Trophoblast cell (in vitro differentiated cells and primary cell): Measurements from ENCODE around the gene CLVS2.

Source experiments
- DNase-seq, 2 donors: peaks; one replicate each; pipeline ENCODE4 v3.0.0-alpha.2; 2016
- H2AFZ ChIP-seq: 2 replicates; pipeline ENCODE4 v1.6.1; 2013; ENCODE audit warnings: low read length, moderate library complexity, mild to moderate bottlenecking; ENCODE audit not compliant: insufficient read depth, poor library complexity
- H2AK5ac ChIP-seq: 2 replicates; pipeline ENCODE4 v1.6.1; 2013; ENCODE audit warnings: mild to moderate bottlenecking, low read length
- H2BK120ac ChIP-seq: 2 replicates; pipeline ENCODE4 v1.6.1; 2013; ENCODE audit warnings: low read length, mild to moderate bottlenecking, moderate library complexity; ENCODE audit not compliant: insufficient read depth, poor library complexity
- H2BK12ac ChIP-seq: 2 replicates; pipeline ENCODE4 v1.6.1; 2013; ENCODE audit warnings: mild to moderate bottlenecking, low read length, moderate library complexity
- H2BK5ac ChIP-seq: 2 replicates; pipeline ENCODE4 v1.6.1; 2013; ENCODE audit warnings: low read length, low read depth, moderate library complexity, mild to moderate bottlenecking; ENCODE audit not compliant: poor library complexity
- H3K14ac ChIP-seq: 2 replicates; pipeline ENCODE4 v1.6.1; 2013; ENCODE audit warnings: mild to moderate bottlenecking, low read length
- H3K18ac ChIP-seq: 2 replicates; pipeline ENCODE4 v1.6.1; 2013; ENCODE audit warnings: mild to moderate bottlenecking, low read length
- H3K23ac ChIP-seq: 2 replicates; pipeline ENCODE4 v1.6.1; 2013; ENCODE audit warnings: low read length
- H3K27ac ChIP-seq: 2 replicates; pipeline ENCODE4 v1.5.1; 2013; ENCODE audit warnings: low read depth, mild to moderate bottlenecking, inconsistent platforms, low read length, moderate library complexity
- H3K27me3 ChIP-seq: 2 replicates; pipeline ENCODE4 v1.6.1; 2013; ENCODE audit warnings: inconsistent platforms, mild to moderate bottlenecking, low read length, moderate library complexity; ENCODE audit not compliant: insufficient read depth
- H3K36me3 ChIP-seq, 2 experiments: 1 replicate in 1 of 2; 2 replicates in 1 of 2; pipeline ENCODE4 v1.6.1; 2013; ENCODE audit warnings: low read length in 2 of 2, mild to moderate bottlenecking in 2 of 2, moderate library complexity in 1 of 2; ENCODE audit not compliant: insufficient read depth in 2 of 2, control insufficient read depth in 1 of 2
- H3K4ac ChIP-seq: 2 replicates; pipeline ENCODE4 v1.6.1; 2013; ENCODE audit warnings: low read depth, mild to moderate bottlenecking, low read length, moderate library complexity
- H3K4me1 ChIP-seq, 2 experiments: 1 replicate in 1 of 2; 2 replicates in 1 of 2; pipeline ENCODE4 v1.6.1; 2013; ENCODE audit warnings: low read length in 2 of 2, mild to moderate bottlenecking in 2 of 2, moderate library complexity in 1 of 2; ENCODE audit not compliant: insufficient read depth in 2 of 2, control insufficient read depth in 1 of 2
- H3K4me2 ChIP-seq: 2 replicates; pipeline ENCODE4 v1.6.1; 2013; ENCODE audit warnings: inconsistent platforms, mild to moderate bottlenecking, low read length, moderate library complexity
- H3K4me3 ChIP-seq: 2 replicates; pipeline ENCODE4 v1.5.1; 2013; ENCODE audit warnings: mild to moderate bottlenecking, low read depth, low read length, inconsistent platforms
- H3K79me1 ChIP-seq: one replicate; pipeline ENCODE4 v1.6.1; 2013; ENCODE audit warnings: low read length
- H3K79me2 ChIP-seq: 2 replicates; pipeline ENCODE4 v1.6.1; 2013; ENCODE audit warnings: low read length, mild to moderate bottlenecking; ENCODE audit not compliant: control insufficient read depth, insufficient read depth, poor library complexity
- H3K9ac ChIP-seq: 2 replicates; pipeline ENCODE4 v1.6.1; 2013; ENCODE audit warnings: mild to moderate bottlenecking, low read length
- H3K9me3 ChIP-seq: 2 replicates; pipeline ENCODE4 v1.6.1; 2013; ENCODE audit warnings: low read depth, mild to moderate bottlenecking, control low read depth, inconsistent platforms, low read length; ENCODE audit not compliant: insufficient read depth
- H4K12ac ChIP-seq: 2 replicates; pipeline ENCODE4 v1.6.1; 2013; ENCODE audit warnings: low read depth, mild to moderate bottlenecking, low read length, moderate library complexity
- H4K8ac ChIP-seq: 2 replicates; pipeline ENCODE4 v1.6.1; 2013; ENCODE audit warnings: low read depth, mild to moderate bottlenecking, low read length, moderate library complexity
- H4K91ac ChIP-seq: one replicate; pipeline ENCODE4 v1.6.1; 2013; ENCODE audit warnings: low read depth, mild to moderate bottlenecking, low read length, moderate library complexity
- WGBS: extraction: QIAGEN DNeasy Blood & Tissue Kit; methylation state at CpG from one replicate; pipeline ENCODE4 v1.1.7; 2013; ENCODE audit warnings: missing lambda C conversion rate; ENCODE audit not compliant: insufficient read length, insufficient coverage; ENCODE audit errors: extremely low coverage; 5-methylcytosine and 5-hydroxymethylcytosine counted together

CLVS2 gene

GRCh38 chr6:123014835-123015234, 18.8 kb downstream of the CLVS2 start:
- H2BK120ac ChIP-seq: no peak overlapping the region
- no peak overlapping the region for H2BK12ac ChIP-seq
- H3K18ac ChIP-seq: no peak overlapping the region
- H3K23ac ChIP-seq: no peak overlapping the region
- no peak overlapping the region for H4K8ac ChIP-seq
- no peak overlapping the region for H3K14ac ChIP-seq
- no peak overlapping the region for H4K12ac ChIP-seq
- H3K79me2 ChIP-seq: no peaks in the 10 kb centered on the region
- no peak overlapping the region for H3K4ac ChIP-seq
- H4K91ac ChIP-seq: no peak overlapping the region
- H3K27me3 ChIP-seq: no peaks in the 10 kb centered on the region
- H2AFZ ChIP-seq: no peak overlapping the region
- no peak for DNase-seq
- no peak overlapping the region for H2BK5ac ChIP-seq
- H3K9ac ChIP-seq: no peak overlapping the region
- no peaks in the 10 kb centered on the region for H3K9me3 ChIP-seq
- no peaks in the 10 kb centered on the region for H3K79me1 ChIP-seq
- no peak overlapping the region for H3K4me3 ChIP-seq
- no peaks in the 10 kb centered on the region for H3K4me1 ChIP-seq
- H2AK5ac ChIP-seq: no peak overlapping the region
- no peak overlapping the region for H3K27ac ChIP-seq
- H3K4me2 ChIP-seq: no peak overlapping the region
- no peaks in the 10 kb centered on the region for H3K36me3 ChIP-seq

GRCh38 chr6:123016431-123017103, 20.5 kb downstream of the CLVS2 start:
- Histone ChIP-seq H3K27me3 (no peaks in the 10 kb centered on the region), H3K4me1 (no peaks in the 10 kb centered on the region), H3K4me3 (no peak overlapping the region), H4K8ac (no peak overlapping the region), H2AFZ (no peak overlapping the region), H4K91ac (no peak overlapping the region), H3K4ac (no peak overlapping the region), H3K23ac (no peak overlapping the region), H2BK120ac (no peak overlapping the region), H3K27ac (no peak overlapping the region), H4K12ac (no peak overlapping the region), H3K79me2 (no peaks in the 10 kb centered on the region), H2BK12ac (no peak overlapping the region), H3K9ac (no peak overlapping the region), H2BK5ac (no peak overlapping the region), H3K18ac (no peak overlapping the region), H3K36me3 (no peaks in the 10 kb centered on the region), H3K9me3 (no peaks in the 10 kb centered on the region), H3K79me1 (no peaks in the 10 kb centered on the region), H2AK5ac (no peak overlapping the region), H3K14ac (no peak overlapping the region), H3K4me2 (no peak overlapping the region)
- DNase-seq: no peak
- WGBS: no CpG with 5 or more reads among the region's 4 CpGs

GRCh38 chr6:123017104-123017682, 21.2 kb downstream of the CLVS2 start:
- H3K36me3 ChIP-seq: no peaks in the 10 kb centered on the region
- no peak overlapping the region for H3K4ac ChIP-seq
- no peak overlapping the region for H3K23ac ChIP-seq
- no peaks in the 10 kb centered on the region for H3K4me1 ChIP-seq
- no peak overlapping the region for H4K8ac ChIP-seq
- H3K9me3 ChIP-seq: no peaks in the 10 kb centered on the region
- no peak overlapping the region for H3K27ac ChIP-seq
- no peak overlapping the region for H4K91ac ChIP-seq
- no peak overlapping the region for H3K14ac ChIP-seq
- no peaks in the 10 kb centered on the region for H3K79me2 ChIP-seq
- H3K27me3 ChIP-seq: no peaks in the 10 kb centered on the region
- no peak overlapping the region for H2AFZ ChIP-seq
- H2BK120ac ChIP-seq: no peak overlapping the region
- DNase-seq: no peak
- no peak overlapping the region for H4K12ac ChIP-seq
- no peak overlapping the region for H2BK5ac ChIP-seq
- H3K18ac ChIP-seq: no peak overlapping the region
- H2BK12ac ChIP-seq: no peak overlapping the region
- H2AK5ac ChIP-seq: no peak overlapping the region
- no peak overlapping the region for H3K9ac ChIP-seq
- no peak overlapping the region for H3K4me3 ChIP-seq
- no peak overlapping the region for H3K4me2 ChIP-seq
- no CpG with 5 or more reads among the region's 5 CpGs for WGBS
- no peaks in the 10 kb centered on the region for H3K79me1 ChIP-seq

- Histone ChIP-seq H3K9me3 (no peaks in the 10 kb centered on the region), H3K79me1 (no peaks in the 10 kb centered on the region), H3K18ac (no peak overlapping the region), H2BK120ac (no peak overlapping the region), H2AFZ (no peak overlapping the region), H3K14ac (no peak overlapping the region), H3K23ac (no peak overlapping the region), H3K27me3 (no peaks in the 10 kb centered on the region), H3K4me2 (no peak overlapping the region), H3K4ac (no peak overlapping the region), H2BK5ac (no peak overlapping the region), H2AK5ac (no peak overlapping the region), H3K4me3 (no peak overlapping the region), H3K27ac (no peak overlapping the region), H3K4me1 (no peaks in the 10 kb centered on the region), H3K9ac (no peak overlapping the region), H4K8ac (no peak overlapping the region), H3K36me3 (no peaks in the 10 kb centered on the region), H4K91ac (no peak overlapping the region), H4K12ac (no peak overlapping the region), H2BK12ac (no peak overlapping the region), H3K79me2 (no peaks in the 10 kb centered on the region)
- no CpG with 5 or more reads among the region's 1 CpG for WGBS
- peak in 1 of 2 donors; percentile 30 for DNase-seq
Measured at GRCh38 chr6:123022975-123023374, 26.9 kb downstream of the CLVS2 start.
